Spleen (tissue), 7 donors: ENCODE data around the gene METTL24.

ENCODE experiments used
- POLR2A ChIP-seq, 3 donors: fragments of 450-650 bp; IDR thresholded peaks; one replicate each; pipeline ENCODE4 v1.5.1; 2017; ENCODE audit warnings: antibody characterized with exemption in 3 of 3, mild to moderate bottlenecking in 1 of 3
- POLR2AphosphoS5 ChIP-seq, 3 donors: sonication (generic); formaldehyde crosslinking; IDR thresholded peaks; one replicate each; pipeline ENCODE4 v1.5.1; 2017; ENCODE audit warnings: antibody characterized with exemption in 3 of 3
- TF ChIP-seq, protein P1 (sequence below), 11 experiments: fragments of 200-600 bp in 7 of 11; fragments of 450-650 bp in 4 of 11; sonication (generic) in 4 of 11; IDR thresholded peaks in 8 of 11; conservative IDR thresholded peaks in 3 of 11; 1 replicate in 7 of 11; 2 replicates in 4 of 11; pipeline versions ENCODE4 v1.4.0 to v1.8.0; 2016 to 2021; ENCODE audit warnings: antibody characterized with exemption in 11 of 11, inconsistent platforms in 4 of 11, mild to moderate bottlenecking in 1 of 11
- donor health status: DM: no; HTN: no; CAD: no; lungs with moderate emphysema.
- donor health status: DM: no; HTN: no; CAD: no.
- donor health status: DM: no; HTN: no; CAD: no.

DNA sequence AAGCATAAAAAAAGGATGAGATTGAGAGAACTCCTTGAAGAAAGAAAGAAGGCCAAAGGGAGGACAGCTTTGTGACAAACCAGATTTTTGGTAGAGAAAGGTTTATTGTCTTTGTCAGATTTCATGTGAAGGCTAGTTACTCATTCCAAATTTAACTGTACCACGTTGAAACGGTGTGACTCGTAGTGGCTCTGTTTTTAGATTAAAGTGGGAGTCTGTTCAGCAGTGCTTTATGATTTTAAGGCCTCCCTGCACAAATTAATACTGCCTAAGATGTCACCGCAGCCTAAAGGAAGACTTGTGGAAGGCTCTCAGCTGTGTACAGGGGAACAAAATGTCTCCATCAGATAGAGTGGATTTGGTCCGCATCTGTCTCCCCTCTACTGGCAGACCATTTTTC lies 142.0 kb downstream of the METTL24 start:
- TF ChIP-seq, protein P1, sequence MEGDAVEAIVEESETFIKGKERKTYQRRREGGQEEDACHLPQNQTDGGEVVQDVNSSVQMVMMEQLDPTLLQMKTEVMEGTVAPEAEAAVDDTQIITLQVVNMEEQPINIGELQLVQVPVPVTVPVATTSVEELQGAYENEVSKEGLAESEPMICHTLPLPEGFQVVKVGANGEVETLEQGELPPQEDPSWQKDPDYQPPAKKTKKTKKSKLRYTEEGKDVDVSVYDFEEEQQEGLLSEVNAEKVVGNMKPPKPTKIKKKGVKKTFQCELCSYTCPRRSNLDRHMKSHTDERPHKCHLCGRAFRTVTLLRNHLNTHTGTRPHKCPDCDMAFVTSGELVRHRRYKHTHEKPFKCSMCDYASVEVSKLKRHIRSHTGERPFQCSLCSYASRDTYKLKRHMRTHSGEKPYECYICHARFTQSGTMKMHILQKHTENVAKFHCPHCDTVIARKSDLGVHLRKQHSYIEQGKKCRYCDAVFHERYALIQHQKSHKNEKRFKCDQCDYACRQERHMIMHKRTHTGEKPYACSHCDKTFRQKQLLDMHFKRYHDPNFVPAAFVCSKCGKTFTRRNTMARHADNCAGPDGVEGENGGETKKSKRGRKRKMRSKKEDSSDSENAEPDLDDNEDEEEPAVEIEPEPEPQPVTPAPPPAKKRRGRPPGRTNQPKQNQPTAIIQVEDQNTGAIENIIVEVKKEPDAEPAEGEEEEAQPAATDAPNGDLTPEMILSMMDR (IDR thresholded peaks at IDR 0.05 in 8 of 11, conservative IDR thresholded peaks at IDR 0.05 in 3 of 11) = no peak
- no peak for TF ChIP-seq POLR2A (IDR thresholded peaks at IDR 0.05)
- no peak for TF ChIP-seq POLR2AphosphoS5 (IDR thresholded peaks at IDR 0.05)
